Measurements from ENCODE around the gene PRPF38A.

- no peak for TF ChIP-seq CTCF (conservative IDR thresholded peaks at IDR 0.05 in 1 of 2, IDR thresholded peaks at IDR 0.05 in 1 of 2; ENCODE audit: extremely low read depth in 1 of 2, insufficient read depth in 1 of 2, low read depth in 1 of 2, low read length in 2 of 2)
- no peak for TF ChIP-seq EZH2 (IDR thresholded peaks at IDR 0.05; ENCODE audit: borderline replicate concordance, low read length)
Measured at GRCh38 chr1:52366517-52366827, 37.9 kb upstream of the PRPF38A start.
